ENCODE measurements around the gene ATP13A4.

DNA sequence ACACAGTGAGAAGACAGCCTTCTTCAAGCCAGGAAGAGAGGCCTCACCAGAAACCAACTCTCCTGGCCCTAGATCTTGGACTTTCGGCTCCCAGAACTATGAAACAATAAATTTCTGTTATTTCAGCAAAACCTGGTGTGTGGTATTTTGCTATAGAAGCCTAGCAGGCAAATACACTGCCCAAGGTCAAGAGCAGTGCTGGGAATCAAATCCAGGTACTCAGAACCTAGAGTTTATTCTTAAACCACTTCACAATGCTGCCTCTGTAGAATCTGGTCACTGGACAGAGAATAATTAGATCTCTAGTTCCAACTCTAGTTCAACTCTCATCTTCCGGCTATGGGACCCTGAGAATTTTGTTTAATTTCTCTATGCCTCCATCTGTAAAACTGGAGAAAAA, 46.6 kb downstream of the ATP13A4 start:
- TF ChIP-seq, protein P1, sequence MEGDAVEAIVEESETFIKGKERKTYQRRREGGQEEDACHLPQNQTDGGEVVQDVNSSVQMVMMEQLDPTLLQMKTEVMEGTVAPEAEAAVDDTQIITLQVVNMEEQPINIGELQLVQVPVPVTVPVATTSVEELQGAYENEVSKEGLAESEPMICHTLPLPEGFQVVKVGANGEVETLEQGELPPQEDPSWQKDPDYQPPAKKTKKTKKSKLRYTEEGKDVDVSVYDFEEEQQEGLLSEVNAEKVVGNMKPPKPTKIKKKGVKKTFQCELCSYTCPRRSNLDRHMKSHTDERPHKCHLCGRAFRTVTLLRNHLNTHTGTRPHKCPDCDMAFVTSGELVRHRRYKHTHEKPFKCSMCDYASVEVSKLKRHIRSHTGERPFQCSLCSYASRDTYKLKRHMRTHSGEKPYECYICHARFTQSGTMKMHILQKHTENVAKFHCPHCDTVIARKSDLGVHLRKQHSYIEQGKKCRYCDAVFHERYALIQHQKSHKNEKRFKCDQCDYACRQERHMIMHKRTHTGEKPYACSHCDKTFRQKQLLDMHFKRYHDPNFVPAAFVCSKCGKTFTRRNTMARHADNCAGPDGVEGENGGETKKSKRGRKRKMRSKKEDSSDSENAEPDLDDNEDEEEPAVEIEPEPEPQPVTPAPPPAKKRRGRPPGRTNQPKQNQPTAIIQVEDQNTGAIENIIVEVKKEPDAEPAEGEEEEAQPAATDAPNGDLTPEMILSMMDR (IDR thresholded peaks at IDR 0.05; ENCODE audit: low read depth, low read length, missing input control) = no peak
- no peak for TF ChIP-seq RAD21 (IDR thresholded peaks at IDR 0.05)
- TF ChIP-seq, protein P2, sequence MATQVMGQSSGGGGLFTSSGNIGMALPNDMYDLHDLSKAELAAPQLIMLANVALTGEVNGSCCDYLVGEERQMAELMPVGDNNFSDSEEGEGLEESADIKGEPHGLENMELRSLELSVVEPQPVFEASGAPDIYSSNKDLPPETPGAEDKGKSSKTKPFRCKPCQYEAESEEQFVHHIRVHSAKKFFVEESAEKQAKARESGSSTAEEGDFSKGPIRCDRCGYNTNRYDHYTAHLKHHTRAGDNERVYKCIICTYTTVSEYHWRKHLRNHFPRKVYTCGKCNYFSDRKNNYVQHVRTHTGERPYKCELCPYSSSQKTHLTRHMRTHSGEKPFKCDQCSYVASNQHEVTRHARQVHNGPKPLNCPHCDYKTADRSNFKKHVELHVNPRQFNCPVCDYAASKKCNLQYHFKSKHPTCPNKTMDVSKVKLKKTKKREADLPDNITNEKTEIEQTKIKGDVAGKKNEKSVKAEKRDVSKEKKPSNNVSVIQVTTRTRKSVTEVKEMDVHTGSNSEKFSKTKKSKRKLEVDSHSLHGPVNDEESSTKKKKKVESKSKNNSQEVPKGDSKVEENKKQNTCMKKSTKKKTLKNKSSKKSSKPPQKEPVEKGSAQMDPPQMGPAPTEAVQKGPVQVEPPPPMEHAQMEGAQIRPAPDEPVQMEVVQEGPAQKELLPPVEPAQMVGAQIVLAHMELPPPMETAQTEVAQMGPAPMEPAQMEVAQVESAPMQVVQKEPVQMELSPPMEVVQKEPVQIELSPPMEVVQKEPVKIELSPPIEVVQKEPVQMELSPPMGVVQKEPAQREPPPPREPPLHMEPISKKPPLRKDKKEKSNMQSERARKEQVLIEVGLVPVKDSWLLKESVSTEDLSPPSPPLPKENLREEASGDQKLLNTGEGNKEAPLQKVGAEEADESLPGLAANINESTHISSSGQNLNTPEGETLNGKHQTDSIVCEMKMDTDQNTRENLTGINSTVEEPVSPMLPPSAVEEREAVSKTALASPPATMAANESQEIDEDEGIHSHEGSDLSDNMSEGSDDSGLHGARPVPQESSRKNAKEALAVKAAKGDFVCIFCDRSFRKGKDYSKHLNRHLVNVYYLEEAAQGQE (IDR thresholded peaks at IDR 0.05) = no peak
